GM12878 (cell line): ENCODE data around the gene GNB5.

Experiments used
- CBX3 ChIP-seq: fragments of 200-600 bp; sonication (generic); IDR thresholded peaks from 2 replicates; pipeline ENCODE4 v1.6.1; 2016; ENCODE audit warnings: low read depth, borderline replicate concordance
- CHD1 ChIP-seq: IDR thresholded peaks from 2 replicates; pipeline ENCODE4 v1.6.1; 2012; ENCODE audit warnings: low read depth, low read length, improper control_type of control experiment
- CTCF ChIP-seq, 3 experiments: IDR thresholded peaks in 2 of 3; conservative IDR thresholded peaks in 1 of 3; 2 replicates each; pipeline ENCODE4 v1.5.1; 2011; ENCODE audit warnings: low read depth in 3 of 3, low read length in 3 of 3, mild to moderate bottlenecking in 3 of 3, control low read depth in 2 of 3, moderate library complexity in 2 of 3, inconsistent platforms in 1 of 3, mixed read lengths in 1 of 3; ENCODE audit not compliant: control insufficient read depth in 2 of 3, insufficient read depth in 1 of 3; ENCODE audit errors: extremely low read depth in 1 of 3
- EZH2 ChIP-seq: IDR thresholded peaks from 2 replicates; pipeline ENCODE4 v1.6.1; 2012; ENCODE audit warnings: low read depth, mild to moderate bottlenecking, control low read depth, inconsistent platforms, low read length, borderline replicate concordance; ENCODE audit not compliant: control insufficient read depth
- MAX ChIP-seq: IDR thresholded peaks from 2 replicates; pipeline ENCODE4 v1.6.1; 2012; ENCODE audit warnings: low read depth, low read length, improper control_type of control experiment
- POLR2AphosphoS5 ChIP-seq: IDR thresholded peaks from 2 replicates; pipeline ENCODE4 v1.6.1; 2011; ENCODE audit warnings: mild to moderate bottlenecking, low read length, inconsistent platforms
- RELA ChIP-seq: fragments of 450-650 bp; IDR thresholded peaks from 2 replicates; pipeline ENCODE4 v1.8.0; 2014; ENCODE audit warnings: borderline replicate concordance; ENCODE audit not compliant: partially characterized antibody
- SMC3 ChIP-seq: IDR thresholded peaks from 2 replicates; pipeline ENCODE4 v1.6.1; 2011; ENCODE audit warnings: low read length, improper control_type of control experiment, borderline replicate concordance
- SRF ChIP-seq, 2 experiments: IDR thresholded peaks; 2 replicates each; pipeline ENCODE4 v1.6.1; 2011; ENCODE audit warnings: low read depth in 2 of 2, low read length in 2 of 2, mild to moderate bottlenecking in 1 of 2, moderate library complexity in 1 of 2
- SUPT20H ChIP-seq: IDR thresholded peaks from 2 replicates; pipeline ENCODE4 v1.6.1; 2011; ENCODE audit warnings: low read depth, mild to moderate bottlenecking, low read length, moderate library complexity, borderline replicate concordance; ENCODE audit not compliant: control insufficient read depth
- TCF3 ChIP-seq: IDR thresholded peaks from 2 replicates; pipeline ENCODE4 v1.6.1; 2012; ENCODE audit warnings: low read depth, mild to moderate bottlenecking, low read length, borderline replicate concordance; ENCODE audit not compliant: insufficient read depth

DNA sequence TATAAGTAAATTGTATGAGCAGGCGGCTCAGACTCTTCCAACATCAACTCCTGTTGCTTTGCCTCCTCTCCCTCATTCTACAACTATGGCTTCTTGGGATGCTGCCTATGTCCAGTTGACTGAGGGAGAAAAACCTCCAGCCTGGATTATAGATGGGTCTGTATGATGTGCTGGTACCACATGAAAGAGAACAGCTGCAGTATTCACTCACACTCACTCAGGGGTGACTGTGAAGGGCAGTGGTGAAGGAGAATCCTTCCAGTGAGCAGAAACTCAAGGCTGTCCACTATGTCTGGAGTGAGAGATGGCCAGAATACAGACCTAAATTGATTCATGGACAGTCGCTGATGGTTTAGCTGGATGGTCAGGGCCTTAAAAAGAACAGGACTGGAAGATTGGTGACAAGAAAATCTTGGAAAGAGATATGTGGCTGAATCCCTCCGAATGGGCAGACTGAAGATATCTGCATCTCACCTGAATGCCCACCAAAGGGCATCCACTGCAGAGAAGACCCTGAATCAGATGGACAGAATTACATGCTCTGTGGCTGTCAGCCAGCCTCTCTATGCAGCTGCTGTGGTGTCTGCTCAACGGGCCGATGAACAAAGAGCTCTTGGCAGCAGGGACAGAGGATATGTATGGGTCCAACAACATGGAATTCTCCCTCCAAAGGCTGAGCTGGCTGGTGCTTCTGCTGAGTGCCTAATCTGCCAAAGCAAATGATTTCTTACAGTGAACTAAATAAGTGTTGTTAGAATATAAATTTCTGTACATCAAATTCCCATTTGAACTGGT is 76.7 kb downstream of the GNB5 start:
- no peak for TF ChIP-seq CBX3
- TF ChIP-seq SUPT20H: no peak
- TF ChIP-seq EZH2: no peak
- TF ChIP-seq CTCF (IDR thresholded peaks at IDR 0.05 in 2 of 3, conservative IDR thresholded peaks at IDR 0.05 in 1 of 3; ENCODE audit: control insufficient read depth in 2 of 3, extremely low read depth in 1 of 3, insufficient read depth in 1 of 3, low read depth in 3 of 3, low read length in 3 of 3): no peak
- no peak for TF ChIP-seq POLR2AphosphoS5
- no peak for TF ChIP-seq SRF (IDR thresholded peaks at IDR 0.05; ENCODE audit: low read depth in 2 of 2, low read length in 2 of 2)
- TF ChIP-seq TCF3: no peak
- no peak for TF ChIP-seq RELA
- TF ChIP-seq CHD1: no peak
- TF ChIP-seq SMC3: no peak
- TF ChIP-seq MAX: no peak
